GM21526 (cell line): ENCODE measurements around the gene LMBR1L.
"Not testable (repeated sequence)": the region's sequence is repeated elsewhere in the genome, so short reads cannot be mapped to it uniquely, and the experiment has no call there.

Experiments used
- ATAC-seq: cut with Tn5 transposase; IDR thresholded peaks from one replicate; pipeline ENCODE4 v1.9.1; 2021; ENCODE audit warnings: moderate library complexity; ENCODE audit not compliant: unreplicated experiment, low FRiP score

The LMBR1L gene

DNA sequence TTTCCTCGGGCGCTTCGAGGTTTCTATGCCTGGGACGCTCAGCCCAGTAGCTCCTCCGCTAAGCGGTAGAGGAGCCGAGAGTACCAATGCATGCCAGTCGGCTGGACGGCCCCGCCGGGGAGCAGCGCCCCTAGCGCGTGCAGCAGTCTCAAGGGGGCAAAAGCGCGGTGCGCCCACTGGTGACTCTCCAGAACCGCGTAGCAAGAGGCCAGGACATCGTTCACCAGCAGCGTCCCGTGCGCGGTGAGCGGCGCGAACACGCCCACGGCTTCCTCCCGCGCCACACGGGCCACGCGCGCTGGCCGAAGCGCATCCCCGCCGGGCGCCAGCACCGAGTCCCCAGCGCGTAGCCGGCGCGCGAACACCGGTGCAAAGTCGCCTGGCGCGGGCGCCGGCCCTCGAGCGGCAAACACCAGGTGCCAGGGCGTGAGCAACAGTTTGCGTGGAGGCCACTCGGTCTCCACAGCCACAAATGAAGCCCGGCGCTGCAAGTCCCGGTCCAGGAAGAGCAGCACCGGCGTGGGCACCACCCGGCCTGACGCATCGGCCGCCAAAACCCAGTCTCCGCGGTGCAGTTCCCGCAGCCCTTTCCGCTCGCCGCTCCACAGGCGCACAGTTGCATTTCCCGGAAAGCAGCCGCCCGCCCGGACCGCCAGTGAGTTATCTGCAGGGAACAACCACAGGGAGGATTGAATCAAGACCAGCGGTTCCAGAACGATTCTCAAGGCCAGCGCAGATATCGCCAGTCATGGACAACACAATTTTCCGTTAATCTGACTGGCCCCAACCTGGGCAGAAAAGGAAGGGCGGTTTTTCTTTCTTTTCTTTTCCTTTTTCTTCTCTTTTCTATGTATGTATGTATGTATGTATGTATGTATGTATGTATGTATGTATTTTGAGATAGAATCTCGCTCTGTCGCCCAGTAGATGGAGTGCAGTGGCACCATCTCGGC lies 20.6 kb downstream of the LMBR1L start:
- ATAC-seq = no peak

DNA sequence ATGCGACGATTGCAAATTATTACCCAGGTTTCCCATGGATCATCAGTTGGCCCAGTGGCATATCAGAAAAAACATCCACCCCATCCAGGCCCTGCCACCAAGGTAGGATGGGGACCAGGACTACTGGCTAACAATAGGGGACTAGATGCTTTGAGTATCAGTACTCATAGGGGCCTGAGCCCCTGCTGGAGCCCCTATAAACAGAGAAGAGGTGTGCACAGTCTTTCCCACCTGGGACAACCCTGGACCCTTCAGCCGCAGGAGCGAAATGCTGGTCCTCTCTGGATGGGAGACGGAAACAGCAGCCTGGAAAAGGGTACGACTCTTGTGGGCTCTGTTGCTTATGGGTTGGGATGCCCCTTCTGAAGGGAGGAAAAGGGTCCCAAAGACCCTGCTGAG lies 21.7 kb downstream of the LMBR1L start:
- no peak for ATAC-seq

DNA sequence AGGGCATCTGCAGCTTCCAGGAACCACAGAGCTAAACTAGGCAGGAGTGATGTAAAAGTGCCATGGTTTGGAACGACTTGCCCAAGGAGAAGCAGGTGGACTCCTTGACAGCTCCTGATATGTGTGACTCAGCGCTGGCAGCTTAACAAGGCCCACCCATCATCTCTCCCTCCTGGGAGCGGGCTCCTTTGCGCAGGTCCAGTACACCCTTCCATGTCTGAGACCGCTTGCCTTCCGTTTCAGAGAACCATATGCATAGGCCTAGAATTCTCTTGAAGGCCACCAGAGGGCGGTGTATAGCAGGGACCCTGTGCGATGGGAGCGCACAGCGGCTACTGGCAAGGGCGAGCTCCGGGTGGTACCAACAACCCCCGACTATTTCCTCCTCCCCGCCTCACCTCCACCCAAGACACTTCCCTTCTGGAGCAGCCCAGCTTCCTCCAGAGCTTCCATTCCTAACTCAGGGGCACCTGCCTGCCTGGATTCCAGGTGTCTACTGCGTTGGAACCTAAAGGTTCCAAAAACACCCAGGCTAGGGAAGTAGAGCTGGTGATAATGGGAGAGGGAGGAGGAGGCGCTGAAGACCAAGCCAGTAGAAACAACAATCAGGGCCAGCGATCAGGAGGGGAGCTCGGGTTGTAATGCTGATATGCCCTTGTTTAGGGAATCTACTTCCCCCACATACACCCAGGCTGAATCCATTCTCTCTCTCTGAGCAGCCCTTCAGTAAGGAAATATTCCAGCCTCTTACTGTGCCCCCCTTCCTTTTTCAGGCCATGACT lies 22.3 kb downstream of the LMBR1L start:
- ATAC-seq = peak; percentile 67

DNA sequence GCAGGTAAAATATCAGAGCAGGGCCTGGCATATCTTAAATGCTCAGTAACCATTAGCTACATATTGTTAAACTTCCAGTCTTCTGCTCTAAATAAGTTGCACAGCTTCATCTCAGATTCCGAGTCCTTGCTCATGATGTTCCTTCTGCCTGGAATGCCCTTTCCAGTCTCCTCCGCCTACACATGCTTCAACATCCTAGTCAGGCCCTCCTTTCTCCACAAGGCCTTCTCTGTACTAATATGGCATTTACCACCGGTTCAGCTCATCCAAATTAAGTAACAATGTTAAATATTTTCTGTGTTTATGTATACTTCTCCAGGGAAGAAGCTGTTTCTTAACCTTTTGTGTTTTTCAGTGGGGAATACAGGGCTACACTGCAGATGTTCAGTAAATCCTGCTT lies 24.5 kb downstream of the LMBR1L start:
- no peak for ATAC-seq

DNA sequence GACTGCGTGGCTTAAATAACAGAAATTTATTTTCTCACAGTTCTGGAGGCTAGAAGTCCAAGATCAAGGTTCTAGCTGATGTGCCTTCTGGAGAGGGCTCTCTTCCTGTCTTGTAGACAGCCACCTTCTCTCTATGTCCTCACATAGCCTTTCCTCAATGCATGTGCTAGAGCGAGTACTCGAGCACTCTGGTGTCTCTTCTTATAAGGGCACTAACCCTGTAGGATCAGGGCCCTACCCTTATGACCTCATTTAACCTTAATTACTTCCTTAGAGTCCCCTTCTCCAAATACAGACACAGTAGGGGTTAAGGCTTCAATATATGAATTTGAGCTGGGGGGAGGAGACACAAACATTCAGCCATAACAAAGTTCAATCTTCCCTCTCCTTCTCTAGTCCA lies 26.2 kb downstream of the LMBR1L start:
- no peak for ATAC-seq

DNA sequence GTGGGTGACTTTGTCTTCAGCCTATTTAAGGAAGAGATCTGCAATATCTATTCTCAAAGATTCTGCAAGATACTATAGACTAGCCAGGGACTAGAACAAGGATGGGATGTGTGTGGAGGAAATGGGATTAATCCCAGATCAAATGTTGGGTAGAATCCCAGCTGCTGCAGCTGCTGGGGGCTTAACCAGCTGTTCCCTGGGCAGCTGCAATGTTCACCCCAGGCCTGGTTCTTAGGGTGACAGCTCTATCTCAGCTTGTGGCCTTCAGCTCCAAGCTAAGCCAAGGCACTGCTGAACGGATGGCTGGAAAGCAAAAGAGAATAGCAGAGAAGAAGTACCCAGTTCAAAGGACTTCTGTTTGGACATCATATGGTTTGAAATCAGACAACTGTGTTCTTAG lies 30.9 kb downstream of the LMBR1L start:
- no peak for ATAC-seq

DNA sequence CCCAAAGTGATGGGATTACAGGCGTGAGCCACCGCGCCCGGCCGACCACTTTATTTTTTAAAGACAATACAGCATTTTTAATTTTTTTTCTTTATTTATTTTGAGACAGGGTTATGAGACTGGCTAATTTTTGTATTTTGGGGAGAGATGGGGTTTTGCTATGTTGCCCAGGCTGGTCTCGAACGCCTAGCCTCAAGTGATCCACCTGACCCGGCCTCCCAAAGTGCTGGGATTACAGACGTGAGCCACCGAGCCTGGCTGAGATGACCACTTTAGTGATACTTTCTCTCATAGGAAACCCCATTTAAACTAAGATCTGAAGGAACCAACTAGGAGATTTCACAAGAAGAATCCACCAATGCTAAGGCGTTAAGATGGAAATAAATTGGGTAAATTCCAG lies 39.7 kb downstream of the LMBR1L start:
- ATAC-seq = no peak

DNA sequence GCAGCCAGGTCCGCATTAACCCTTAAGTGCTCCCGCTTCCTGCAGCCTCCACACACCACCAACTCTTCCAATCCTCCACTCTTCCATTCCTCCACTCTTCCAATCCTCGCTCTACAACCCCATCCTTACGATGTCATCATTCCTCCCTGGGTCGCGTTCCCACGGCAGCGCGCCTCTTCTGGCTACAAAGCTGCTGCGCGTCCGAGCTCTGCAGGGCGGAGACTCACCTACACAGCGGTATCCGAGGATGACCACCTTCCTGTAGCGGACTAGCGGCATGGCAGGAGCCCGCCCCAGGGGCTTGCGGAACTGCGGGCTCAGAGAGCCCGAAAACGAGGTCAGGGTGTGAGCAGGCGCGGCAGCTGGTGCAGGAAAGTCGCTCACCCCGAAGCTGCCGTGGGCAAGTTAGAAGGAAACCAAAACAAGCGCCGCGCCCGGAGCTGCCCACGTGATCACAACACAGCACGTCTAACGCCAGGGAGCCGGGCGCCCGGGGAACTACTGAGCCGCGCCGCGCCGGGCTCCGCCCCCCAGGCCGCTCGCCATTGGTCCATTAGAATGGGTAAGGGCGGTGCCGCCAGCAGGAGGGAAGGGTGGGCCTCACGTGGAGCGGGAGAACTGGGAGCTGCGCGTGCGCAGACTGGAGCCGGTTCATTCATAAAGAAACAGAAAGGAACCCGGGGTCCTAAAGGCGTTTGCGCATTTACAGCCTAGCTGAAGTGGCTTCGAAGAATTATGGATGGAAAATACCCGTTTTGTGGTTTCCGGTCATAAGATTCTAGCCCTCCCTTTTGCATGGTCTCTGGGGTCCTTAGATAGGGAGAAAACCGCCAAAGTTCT lies 40.9 kb downstream of the LMBR1L start, which contains the start of gene RHEBL1:
Gene RHEBL1 (minus strand): TSS at position 473 of the 840 bp plus-strand sequence. CDS start 194 bp downstream, at position 279.
- peak; percentile 91 for ATAC-seq

DNA sequence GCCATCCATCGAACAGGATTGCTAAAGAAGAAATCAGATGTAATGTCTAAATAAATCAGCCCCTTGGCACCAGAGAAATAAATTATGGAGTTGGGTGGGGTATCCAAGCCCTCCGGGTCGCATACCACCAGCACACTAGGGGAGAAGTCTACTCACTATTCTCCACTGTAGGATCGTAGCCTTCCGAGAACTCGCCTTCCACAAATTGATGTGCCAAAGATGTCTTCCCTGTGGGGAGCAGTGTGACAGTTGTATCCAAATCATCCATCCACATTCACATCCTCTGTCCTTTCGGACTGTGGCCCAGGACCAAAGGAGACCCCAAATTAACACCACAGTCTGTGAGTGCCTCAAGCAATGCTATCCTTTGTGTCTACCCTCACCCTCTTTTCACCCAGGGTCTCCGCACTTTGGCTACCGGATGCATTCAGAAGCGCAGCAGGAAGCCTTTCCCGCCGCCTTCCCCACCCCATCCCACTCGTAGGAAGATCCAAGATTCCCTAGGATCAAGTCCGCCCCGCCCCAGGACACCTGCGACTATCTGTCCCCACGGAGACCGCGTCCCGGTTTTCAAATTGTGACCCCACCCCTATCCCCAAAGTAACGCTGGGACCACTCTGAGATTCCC lies 41.7 kb downstream of the LMBR1L start:
- ATAC-seq = no peak

DNA sequence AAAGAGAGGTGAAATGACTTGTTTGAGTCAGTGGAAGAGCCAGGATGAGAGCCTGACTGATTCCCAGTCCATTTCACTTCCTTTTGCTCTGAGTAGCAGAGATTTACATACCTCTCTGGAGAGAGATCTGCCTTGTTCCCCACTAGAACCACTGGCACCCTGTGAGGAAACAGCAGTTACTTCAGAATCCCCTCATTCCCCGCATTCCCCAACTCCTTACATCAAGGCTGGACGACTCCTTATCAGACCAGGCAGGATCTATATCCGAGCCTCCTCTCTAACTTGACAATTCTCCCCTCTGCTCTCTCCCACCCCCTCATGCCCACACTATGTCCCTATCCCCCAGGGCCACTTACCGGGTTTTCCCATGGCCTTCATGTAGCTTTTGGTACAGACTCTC lies 44.5 kb downstream of the LMBR1L start:
- ATAC-seq = no peak

DNA sequence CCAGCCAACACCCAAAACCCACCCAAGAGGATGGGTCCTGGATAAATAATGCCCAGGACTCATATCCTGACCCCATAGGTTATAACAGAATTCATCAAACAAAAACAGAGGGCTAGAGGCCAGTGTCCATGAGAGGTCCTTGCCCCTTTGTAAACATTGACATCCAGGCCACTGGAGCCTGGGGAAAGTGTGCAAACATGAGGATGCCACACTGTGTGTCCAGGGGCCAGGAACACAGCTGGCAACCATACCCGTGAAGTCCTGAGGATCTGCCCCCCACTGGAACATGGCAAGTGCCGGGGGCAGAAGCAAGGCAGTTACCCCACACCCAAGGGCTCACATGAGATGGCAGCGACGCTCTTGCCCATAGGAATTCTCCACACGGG lies 45.9 kb downstream of the LMBR1L start:
- ATAC-seq = no peak

DNA sequence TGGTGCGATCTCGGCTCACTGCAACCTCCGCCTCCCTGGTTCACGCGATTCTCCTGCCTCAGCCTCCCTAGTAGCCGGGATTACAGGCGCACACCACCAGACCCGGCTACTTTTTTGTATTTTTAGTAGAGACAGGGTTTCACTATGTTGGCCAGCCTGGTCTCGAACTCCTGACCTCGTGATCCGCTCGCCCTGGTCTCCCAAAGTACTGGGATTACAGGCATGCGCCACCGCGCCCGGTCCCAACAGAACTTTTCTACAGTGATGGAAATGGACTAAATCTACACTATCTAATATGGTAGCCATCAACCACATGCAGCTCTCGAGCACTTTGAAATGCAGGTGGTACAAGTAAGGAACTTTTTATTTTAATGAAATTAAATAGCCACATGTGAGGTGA lies 48.7 kb downstream of the LMBR1L start:
- ATAC-seq = not testable (repeated sequence)

DNA sequence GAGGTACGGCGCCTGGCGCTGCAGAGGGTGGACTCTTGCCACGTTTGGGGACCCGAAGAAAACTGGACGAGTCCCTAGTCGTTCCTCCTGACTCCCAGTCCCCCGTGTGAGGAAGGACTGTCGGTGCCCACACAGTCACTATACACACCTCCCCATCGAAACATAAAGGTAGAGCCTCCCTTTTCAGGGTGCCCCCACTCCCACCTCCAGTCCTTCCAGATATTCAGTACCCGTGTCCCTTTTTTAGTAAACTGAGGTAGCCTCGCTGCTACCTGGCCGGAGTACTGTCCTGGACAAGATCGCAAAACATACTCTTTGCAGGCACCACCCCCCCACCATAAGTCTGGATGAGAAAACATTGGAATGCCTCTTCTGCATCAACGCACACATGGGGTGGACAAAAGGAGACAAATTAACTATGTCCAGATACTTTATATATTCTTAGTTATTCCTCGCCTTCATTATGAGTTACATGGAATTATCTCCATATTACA lies 49.4 kb downstream of the LMBR1L start:
- ATAC-seq = no peak

DNA sequence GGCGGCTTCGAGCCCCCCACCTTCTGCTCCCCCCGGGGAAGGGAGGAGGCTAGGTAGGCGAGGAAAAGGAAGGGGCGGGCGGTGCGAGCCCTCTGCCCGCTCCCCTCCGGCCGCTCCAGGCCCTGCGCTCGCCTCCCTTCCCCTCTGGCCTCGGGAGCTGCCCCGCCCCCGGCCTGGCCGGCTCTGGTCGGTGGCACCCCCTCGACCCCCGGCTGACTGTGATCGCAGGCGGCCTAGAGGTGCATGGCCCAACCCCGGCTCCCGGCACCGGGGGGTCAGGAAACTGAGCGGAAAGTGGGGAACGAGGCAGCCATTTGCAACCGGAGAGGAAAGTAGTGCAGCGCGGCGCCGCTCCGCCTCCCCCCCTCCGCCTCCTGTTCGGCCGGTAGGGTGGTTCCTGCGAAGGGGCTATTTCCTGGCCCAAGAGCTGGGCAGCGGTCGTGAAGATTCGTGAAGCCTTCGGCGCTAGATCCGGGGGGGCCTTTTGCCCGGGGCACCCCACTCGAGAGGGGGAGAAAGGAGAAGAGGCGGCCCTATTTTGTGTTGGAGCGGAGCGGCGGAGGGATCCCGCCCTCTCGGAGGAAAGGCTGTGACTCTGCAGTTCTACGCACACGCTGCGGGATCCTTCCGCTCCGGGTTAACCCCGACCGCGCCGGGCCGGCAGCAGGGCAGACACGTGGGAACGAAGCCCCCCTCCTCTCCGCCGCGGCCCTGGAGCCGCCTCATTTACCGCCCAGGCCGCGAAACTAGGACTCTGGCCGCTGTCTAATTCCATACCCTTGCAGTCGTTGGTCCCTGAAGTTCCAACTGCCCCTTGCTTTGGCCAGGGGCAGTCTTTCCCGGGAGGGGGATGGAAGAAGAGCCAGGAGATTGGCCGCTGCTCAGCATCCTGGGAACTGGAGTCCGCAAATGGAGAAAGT lies 50.1 kb downstream of the LMBR1L start, which contains the start of gene KMT2D:
Gene KMT2D (minus strand): TSS at position 558 of the 920 bp plus-strand sequence. CDS start 5,470 bp downstream, outside the sequence.
- peak; percentile 41 for ATAC-seq

DNA sequence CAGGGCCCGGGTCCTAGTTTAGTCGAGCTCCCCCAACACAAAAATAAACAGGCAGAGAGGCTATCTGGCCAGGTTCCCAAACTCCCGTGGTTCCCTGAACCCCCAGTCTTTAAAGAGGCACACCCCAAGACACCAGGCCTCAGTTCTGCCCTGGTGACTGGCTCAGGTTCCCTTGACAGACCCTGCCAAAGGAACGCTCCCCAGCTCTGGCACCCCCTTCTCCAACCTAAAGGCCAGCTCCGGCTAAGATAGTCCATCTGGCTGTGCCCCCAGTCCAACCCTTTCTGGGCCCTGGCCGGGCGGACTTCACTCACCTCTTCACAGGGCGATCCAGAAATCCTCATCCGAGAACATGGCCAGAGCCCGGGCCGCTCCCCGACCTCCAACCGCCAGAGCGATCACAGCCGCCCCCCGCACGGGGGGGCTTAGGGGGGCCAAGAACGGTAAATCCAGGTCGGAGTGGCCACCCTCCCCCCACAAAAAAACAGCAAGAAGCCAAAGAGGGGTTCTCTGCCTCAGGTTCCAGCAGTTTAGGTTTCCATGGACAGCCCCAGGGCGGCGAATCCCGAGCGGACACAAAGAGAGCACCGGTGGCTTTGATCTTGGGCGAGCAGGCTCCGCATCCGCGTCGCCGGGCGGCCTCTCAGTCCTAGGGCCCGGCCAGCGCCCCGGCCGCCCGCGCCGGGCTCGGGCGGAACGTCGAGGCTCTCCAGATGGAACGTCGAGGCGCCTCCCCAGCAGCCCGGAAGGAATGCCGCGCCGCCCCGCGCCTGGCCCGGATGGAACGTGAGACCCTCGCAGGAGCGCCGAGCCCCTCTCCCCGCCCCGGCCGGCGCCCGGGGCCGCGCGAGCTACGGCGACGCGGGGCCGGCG lies 51.1 kb downstream of the LMBR1L start:
- ATAC-seq = peak; percentile 4

DNA sequence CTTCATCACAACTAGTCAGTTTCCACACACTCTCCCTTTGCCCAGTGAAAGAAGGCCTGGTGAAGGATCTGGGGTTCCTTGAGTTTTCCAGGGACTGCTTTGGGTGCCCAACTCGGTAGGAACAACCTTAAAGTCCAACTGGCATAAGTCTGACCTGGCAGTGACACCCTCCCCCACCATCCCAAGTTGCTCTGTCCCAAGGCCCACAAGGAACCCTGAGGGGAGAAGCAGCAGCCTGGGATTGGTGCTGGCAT lies 51.7 kb downstream of the LMBR1L start:
- no peak for ATAC-seq

DNA sequence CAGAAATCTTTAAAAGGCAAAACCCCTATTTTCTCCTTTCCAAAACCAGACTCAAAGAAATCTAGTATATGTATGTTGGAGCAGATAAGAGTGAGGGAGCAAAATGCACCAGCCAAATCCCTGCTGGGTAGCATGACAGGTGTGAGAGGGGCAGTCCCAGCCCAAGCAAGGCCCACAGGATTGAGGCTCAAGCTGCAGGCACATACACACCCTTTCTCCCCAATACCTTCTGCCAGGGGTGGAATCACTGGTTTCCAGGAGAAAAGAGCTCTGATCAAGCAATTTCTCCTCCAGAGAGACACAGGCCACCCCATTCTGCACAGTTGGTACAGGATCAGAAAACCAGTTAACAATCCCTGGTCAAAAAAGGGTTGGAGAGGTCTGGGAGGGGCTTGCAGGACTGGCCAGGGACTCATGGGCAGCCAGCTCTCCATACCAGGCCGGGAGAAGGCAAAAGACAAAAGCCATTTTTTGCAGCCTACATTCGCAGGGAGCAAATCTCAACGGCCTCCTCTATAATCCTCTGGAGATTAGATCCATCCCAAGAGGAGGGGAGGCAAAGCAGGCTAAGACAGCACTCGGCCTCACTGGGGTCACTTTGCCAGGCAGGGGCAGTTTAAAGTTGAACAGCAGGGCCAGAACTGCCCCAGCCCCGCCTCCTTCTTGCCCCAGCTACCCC lies 52.1 kb downstream of the LMBR1L start:
- no peak for ATAC-seq

DNA sequence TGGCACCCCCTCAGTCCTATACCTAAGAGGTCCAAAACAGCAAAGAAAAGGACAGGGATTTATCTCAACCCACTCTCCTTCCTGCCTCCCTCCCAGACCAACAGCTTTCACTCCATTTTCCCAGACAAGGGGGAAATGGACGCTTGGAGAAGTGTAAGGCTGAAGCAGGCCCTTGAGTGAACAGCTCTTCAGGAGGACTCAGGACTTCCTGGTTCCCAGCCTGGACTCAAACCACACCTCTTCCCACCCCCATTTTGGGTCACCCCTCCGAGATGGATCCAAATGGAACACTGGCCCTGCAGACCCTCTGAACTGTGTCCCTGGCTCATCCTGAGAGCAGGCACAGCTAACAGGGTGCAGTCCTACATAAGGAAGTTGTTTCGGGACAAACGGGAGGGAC lies 52.8 kb downstream of the LMBR1L start:
- no peak for ATAC-seq
